ENCODE measurements around the gene ATP5F1D. TPM values are rescaled to one million over a fixed set of nuclear protein-coding genes. Genes with fewer than 3 reads are reported as not detected.

The ATP5F1D gene
- total RNA-seq, 1 donor from 2014 or later, result 501 TPM

DNA sequence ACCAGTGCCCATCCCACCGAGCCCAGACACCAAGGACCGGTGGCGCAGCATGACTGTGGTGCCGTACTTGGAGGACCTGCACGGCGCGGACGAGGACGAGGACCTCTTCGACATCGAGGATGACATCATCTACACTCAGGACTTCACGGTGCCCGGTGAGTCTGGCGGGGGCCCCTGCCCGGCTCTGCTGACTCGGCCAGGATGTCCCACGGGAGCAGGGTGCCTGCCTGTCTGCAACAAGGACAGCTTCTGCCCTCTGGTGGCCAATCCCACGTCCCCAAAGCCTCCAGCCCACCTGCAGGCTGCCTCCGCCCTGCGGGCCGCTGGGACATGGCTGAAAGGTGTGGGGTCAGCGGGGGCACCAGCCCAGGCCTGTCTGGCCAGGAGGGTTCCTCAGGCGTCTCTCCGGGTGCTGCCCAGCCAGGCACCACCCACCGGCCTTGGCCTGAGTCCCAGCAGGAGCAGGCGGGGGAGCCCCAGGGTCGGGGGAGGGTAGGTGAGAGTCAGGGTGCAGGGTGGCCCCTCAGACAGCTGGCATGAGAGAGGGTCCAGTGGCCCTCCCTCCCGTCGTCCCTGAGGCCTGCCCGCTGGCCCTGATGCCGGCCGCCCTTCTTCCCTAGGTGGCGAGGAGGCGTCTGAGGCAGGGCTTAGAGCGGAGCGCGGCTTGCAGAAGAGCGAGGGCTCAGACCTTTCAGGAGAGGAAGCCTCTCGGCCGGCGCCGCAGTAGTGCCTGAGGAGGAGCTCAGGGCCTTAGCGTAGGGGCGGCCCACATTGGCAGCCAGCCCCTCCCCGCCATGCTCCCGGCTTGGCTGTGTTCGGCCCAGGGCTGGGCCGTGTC lies 18.3 kb upstream of the ATP5F1D start:
- Histone ChIP-seq H3K4me3 (no peak overlapping the region), H3K27ac (replicated peaks) (no peak overlapping the region), H3K27me3 (ENCODE audit: low read depth) (no peaks in the 10 kb centered on the region), H3K4me1 (peaks cover 56% of the 10 kb centered on the region), H3K9me3 (replicated peaks) (no peaks in the 10 kb centered on the region), H3K36me3 (peaks cover 77% of the 10 kb centered on the region)
- intact Hi-C loops (cut with micrococcal nuclease), result no loop called here
- TF ChIP-seq, protein P1, sequence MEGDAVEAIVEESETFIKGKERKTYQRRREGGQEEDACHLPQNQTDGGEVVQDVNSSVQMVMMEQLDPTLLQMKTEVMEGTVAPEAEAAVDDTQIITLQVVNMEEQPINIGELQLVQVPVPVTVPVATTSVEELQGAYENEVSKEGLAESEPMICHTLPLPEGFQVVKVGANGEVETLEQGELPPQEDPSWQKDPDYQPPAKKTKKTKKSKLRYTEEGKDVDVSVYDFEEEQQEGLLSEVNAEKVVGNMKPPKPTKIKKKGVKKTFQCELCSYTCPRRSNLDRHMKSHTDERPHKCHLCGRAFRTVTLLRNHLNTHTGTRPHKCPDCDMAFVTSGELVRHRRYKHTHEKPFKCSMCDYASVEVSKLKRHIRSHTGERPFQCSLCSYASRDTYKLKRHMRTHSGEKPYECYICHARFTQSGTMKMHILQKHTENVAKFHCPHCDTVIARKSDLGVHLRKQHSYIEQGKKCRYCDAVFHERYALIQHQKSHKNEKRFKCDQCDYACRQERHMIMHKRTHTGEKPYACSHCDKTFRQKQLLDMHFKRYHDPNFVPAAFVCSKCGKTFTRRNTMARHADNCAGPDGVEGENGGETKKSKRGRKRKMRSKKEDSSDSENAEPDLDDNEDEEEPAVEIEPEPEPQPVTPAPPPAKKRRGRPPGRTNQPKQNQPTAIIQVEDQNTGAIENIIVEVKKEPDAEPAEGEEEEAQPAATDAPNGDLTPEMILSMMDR (IDR thresholded peaks at IDR 0.05; ENCODE audit: borderline replicate concordance), result peak; percentile 45
- DNase-seq, result no peak

DNA sequence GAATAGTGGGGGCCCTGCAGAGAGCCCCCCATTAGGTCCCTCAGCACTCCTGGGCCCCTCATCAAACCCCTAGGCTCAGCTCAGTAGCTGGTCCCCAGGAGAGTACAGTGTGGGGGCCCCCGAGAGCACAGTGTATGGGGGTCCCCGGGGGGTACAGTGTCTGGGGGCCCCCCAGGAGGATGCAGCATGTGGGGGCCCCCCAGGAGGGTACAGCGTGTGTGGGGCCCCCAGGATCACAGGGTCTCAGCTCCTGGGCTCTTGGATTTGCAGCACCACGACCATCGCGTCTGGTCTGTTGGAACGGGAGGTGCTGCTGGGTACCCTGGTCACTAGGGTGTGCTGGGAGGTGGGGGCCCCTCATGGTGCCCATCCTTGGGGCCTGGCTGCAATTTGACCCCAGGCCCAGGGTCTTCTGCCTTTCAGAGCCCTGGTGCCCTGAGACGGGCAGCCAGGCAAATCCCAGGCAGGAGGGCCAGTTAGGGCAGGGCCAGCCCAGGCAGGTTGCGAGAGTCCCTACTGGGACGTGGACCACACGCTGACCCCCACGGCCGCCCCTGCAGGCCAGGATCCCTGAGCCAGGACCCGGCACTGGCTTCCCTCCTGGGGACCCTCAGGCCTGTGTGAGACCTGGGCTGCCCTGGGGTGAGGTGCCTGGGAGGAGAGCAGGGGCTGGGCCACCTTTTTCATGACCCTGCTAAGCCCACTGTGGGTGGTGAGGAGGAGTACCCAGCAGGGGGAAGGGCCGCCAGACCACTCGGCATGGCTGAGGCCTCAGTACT lies 17.3 kb upstream of the ATP5F1D start:
- Histone ChIP-seq H3K27ac (replicated peaks) (no peak overlapping the region), H3K27me3 (ENCODE audit: low read depth) (no peaks in the 10 kb centered on the region), H3K9me3 (replicated peaks) (no peaks in the 10 kb centered on the region), H3K4me1 (peaks cover 46% of the 10 kb centered on the region), H3K36me3 (peaks cover 79% of the 10 kb centered on the region), H3K4me3 (no peak overlapping the region)
- intact Hi-C loops (cut with micrococcal nuclease), result no loop called here
- no peak for DNase-seq
- TF ChIP-seq, protein P1 (IDR thresholded peaks at IDR 0.05; ENCODE audit: borderline replicate concordance), result no peak

DNA sequence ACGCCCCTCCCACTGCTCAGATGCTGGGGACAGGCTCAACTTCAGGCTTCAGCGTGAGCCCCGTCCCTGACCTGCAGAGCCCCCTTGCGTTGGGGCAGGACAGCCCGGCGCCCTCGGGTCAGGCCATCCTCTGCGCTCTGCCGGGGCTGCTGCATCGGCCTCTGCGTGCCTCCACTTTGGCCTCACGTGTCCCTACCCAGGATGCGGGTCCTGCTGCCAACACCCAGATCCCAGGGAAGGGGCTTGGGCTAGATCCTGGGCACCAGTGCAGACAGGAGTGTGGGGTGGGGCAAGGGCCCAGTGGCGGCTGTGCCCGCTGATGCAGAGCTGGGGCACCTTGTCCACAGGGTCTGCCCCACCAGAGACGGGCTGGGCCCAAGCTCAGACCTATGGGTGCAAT lies 16.7 kb upstream of the ATP5F1D start:
- intact Hi-C loops (cut with micrococcal nuclease), result no loop called here
- peaks cover 39% of the 10 kb centered on the region for H3K4me1 ChIP-seq
- TF ChIP-seq, protein P1 (IDR thresholded peaks at IDR 0.05; ENCODE audit: borderline replicate concordance), result no peak
- no peaks in the 10 kb centered on the region for H3K27me3 ChIP-seq (ENCODE audit: low read depth)
- H3K27ac ChIP-seq (replicated peaks), result no peak overlapping the region
- DNase-seq, result no peak
- no peak overlapping the region for H3K4me3 ChIP-seq
- H3K9me3 ChIP-seq (replicated peaks), result no peaks in the 10 kb centered on the region
- peaks cover 79% of the 10 kb centered on the region for H3K36me3 ChIP-seq

DNA sequence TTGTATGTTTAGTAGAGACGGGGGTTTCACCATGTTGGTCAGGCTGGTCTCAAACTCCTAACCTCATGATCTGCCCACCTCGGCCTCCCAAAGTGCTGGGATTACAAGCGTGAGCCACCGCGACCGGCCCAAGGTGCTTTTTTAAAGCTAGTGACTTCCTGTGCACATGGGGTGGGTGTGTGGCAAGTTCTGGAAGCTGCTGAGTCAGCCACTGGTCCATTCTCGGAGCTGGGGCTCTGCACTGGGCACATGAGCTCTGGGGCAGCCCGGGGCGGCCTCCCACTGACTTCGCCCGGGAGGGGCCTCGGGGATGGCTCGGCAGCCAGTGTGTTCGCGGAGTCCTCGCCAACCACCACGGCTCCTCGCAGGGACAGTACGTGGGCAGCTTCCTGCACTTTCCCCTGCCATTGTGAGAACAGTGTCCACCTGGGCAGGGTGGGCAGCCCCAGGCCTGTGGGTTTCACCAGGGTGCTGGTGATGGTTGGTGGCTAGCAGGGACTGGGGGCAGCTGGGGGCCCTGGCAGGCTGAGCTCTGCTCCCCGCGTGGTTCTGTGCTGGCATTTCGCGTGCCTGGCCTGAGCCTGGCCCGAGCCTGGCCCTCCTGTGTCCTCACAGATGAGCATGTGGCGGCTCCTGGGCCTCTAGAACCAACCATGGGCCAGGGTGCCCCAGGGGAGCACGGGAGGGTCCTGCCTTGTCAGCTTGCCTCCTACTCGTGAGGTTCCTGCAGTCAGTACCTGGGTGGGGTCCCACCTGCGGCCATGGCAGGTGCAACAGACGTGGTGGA lies 15.9 kb upstream of the ATP5F1D start:
- H3K27me3 ChIP-seq (ENCODE audit: low read depth), result no peaks in the 10 kb centered on the region
- H3K4me3 ChIP-seq, result no peak overlapping the region
- H3K4me1 ChIP-seq, result peaks cover 32% of the 10 kb centered on the region
- TF ChIP-seq, protein P1 (IDR thresholded peaks at IDR 0.05; ENCODE audit: borderline replicate concordance), result no peak
- no peak for DNase-seq
- no peaks in the 10 kb centered on the region for H3K9me3 ChIP-seq (replicated peaks)
- intact Hi-C loops (cut with micrococcal nuclease), result no loop called here
- no peak overlapping the region for H3K27ac ChIP-seq (replicated peaks)
- peaks cover 72% of the 10 kb centered on the region for H3K36me3 ChIP-seq

DNA sequence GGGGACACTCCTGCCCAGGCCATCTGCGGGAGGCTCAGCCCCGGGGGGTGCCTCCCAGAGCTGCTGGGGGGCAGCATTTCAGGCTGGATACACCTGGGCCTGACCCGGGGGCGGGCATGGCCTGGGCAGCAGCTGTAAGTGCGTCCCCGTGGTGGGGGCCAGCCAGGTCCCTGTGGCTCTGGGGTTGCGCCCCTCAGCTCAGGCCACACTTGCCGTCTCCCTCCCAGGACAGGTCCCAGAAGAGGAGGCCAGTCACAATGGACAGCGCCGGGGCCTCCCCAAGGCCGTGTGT lies 15.4 kb upstream of the ATP5F1D start:
- H3K4me1 ChIP-seq, result peaks cover 26% of the 10 kb centered on the region
- DNase-seq, result no peak

More for the DNA sequence above, 15.4 kb upstream of the ATP5F1D start:
- H3K4me3 ChIP-seq, result no peak overlapping the region
- peaks cover 67% of the 10 kb centered on the region for H3K36me3 ChIP-seq
- H3K9me3 ChIP-seq (replicated peaks), result no peaks in the 10 kb centered on the region
- H3K27me3 ChIP-seq (ENCODE audit: low read depth), result no peaks in the 10 kb centered on the region
- TF ChIP-seq, protein P1 (IDR thresholded peaks at IDR 0.05; ENCODE audit: borderline replicate concordance), result no peak
- intact Hi-C loops (cut with micrococcal nuclease), result no loop called here
- H3K27ac ChIP-seq (replicated peaks), result no peak overlapping the region

Data from left ventricle myocardium inferior (tissue), 1 donor.